ENCODE measurements around the gene PCID2.

GRCh38 chr13:113209759-113210421 is 1.4 kb upstream of the PCID2 start:
- TF ChIP-seq CTCF (IDR thresholded peaks at IDR 0.05; ENCODE audit: low read depth, low read length) (no peak), POLR2A (IDR thresholded peaks at IDR 0.05; ENCODE audit: extremely low read depth, insufficient read length) (peak; percentile 8), MAX (IDR thresholded peaks at IDR 0.05; ENCODE audit: low read depth, low read length) (peak; percentile 93)
